HG02623 (cell line): ENCODE results near the gene LXN.

Source experiments
- ATAC-seq: cut with Tn5 transposase; IDR thresholded peaks from one replicate; pipeline ENCODE4 v1.9.1; 2021; ENCODE audit warnings: moderate library complexity; ENCODE audit not compliant: unreplicated experiment

LXN gene

GRCh38 chr3:158671821-158672214 is 630 bp downstream of the LXN start:
- no peak for ATAC-seq

DNA sequence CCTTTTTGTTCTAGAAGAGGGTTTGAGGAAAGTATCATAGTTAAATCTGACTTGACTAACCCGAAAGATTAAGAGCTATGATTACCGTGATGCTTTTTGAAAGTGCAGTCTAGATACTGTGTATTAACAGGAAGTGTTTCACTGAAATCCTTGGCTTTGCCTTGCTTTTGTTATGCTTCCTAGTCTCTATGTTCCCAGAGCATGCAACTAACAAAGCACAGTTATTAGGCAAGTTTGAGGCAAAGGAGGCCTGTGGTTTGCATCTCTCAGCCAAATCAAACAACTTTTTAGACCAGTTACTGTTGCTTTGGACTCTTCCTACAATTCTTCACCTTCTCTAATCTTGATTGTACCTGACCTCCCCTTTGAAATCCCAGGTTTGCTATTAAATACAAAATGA is 3.9 kb downstream of the LXN start:
- no peak for ATAC-seq

GRCh38 chr3:158666416-158666815 is 6.0 kb downstream of the LXN start:
- no peak for ATAC-seq

DNA sequence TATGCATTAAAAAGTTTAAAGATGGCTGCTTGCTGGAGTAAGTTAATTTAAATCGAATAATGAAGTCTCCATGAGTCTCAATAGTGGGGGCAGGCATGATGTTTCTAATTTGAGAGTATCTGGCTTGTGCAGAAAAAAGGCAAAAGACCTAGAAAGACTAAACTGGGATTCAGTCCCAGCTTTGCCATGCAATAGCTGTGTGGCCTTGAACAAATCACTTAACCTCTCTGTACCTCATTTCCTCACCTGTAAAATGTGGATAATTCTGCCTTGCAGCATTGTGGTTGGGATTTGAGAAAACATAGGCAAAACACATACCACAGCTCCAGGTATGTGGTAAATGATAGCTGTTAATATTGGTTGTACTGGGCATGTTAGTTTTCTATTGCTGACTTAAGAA is 8.6 kb downstream of the LXN start:
- ATAC-seq: no peak

GRCh38 chr3:158663246-158663645 is 9.2 kb downstream of the LXN start:
- no peak for ATAC-seq

DNA sequence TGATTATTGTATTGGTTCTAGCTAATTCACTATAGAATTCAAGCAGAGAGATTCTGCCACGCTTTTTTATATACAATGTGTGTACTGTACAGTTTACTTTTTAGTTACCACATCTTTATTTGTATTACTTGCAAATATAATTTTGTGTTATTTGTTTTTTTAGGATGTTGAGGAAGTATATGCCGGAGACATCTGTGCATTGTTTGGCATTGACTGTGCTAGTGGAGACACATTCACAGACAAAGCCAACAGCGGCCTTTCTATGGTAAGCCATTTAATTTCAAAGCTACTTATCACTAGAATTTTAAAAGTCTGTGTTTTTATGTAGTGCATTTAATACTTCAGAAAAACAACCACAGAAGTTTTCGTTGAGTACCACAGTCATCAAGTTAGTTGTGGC is 11.7 kb downstream of the LXN start:
- ATAC-seq: no peak

DNA sequence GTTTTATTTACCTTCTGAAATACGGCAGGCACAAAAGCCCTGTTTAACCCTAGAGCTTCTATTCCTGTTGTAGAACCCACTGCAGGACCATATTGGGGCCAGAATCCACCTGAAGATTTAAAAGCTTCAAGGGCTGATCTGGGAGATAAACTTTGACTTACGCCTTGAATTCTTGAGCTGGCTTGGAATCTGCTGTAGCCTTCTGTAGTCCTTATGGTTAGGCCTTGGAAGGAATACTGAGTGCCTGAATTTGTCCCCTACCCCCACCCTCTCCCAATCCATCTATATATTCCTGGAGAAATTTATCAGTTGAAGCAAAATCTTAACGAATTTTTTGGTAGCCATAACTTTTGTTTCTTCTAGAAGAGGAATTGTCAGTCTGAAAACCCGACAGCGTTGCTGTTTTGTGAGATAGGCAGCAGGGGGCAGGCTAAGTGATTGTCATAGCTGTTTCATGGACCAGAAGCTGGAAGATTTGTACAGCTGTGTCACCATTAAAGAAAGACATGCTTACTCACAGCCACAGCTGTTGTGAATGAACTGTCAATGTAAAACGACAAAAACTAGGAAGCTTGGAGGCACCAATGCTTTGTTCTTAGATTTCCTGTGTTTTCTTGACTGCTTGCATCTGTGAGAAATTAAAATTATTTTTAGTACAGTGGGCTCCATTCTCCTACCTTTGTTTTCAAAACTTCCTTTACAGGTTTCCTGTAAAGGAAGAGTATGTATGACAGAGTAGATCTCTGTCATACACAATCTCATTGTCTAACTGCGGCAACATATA is 12.8 kb downstream of the LXN start:
- peak; percentile 88 for ATAC-seq

- ATAC-seq: no peak
These were observed 13.6 kb downstream of the LXN start for GRCh38 chr3:158658889-158659288.

- no peak for ATAC-seq
These were observed 20.0 kb downstream of the LXN start for GRCh38 chr3:158652463-158652862.

DNA sequence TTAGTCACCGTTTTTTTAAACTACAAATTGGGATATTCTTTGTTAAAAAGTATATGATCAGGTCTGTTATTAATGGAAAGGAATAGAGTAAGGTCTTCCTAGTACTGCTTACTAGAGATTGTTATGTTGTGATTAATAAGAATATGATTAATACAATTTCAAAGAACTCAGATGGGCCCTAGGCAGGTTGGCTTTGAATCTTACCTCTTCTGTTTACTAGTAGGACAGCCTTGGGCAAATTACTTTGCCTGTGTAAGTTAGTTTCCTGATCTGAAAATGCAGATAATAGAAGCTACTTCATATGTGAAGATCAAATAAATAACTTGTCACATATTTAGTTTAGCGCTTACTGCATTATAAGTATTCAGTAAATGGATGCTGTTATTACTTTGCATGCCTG is 21.3 kb downstream of the LXN start:
- no peak for ATAC-seq

- no peak for ATAC-seq
These were observed 22.7 kb downstream of the LXN start for GRCh38 chr3:158649791-158650190.

DNA sequence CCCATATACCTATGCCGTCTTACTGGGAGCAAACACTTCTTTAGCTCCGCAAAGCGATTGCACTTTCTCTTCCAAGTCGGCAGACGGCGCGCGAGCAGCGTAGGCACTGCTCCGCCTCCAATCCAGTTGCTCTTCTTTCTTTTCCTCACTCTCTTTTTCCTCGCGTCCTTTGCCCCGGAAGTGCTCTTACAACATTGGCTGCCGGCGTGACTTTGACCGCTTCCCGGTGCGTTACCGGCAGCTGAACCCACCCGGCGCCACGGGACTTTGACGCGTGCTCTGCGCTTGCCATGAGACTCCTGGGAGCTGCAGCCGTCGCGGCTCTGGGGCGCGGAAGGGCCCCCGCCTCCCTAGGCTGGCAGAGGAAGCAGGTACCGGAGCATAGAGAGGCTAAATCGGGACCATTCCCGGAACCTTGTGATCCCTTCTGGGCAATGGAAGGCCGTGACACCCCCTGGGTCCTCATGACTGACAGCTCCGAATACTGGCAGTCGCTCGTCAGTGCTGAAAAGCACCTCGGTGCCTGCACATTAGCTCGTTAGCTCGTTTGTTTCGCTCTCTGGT is 28.0 kb downstream of the LXN start, which contains the start of gene GFM1:
GFM1 (plus strand) TSS at position 183 of the 564 bp plus-strand sequence; CDS start at position 291, 108 bp downstream.
- peak; percentile 99 for ATAC-seq

GRCh38 chr3:158642474-158643210 is 29.8 kb downstream of the LXN start:
- ATAC-seq: no peak

GRCh38 chr3:158642005-158642404 is 30.4 kb downstream of the LXN start:
- no peak for ATAC-seq

- no peak for ATAC-seq
These were observed 31.8 kb downstream of the LXN start for GRCh38 chr3:158640646-158641045.

- ATAC-seq: no peak
These were observed 40.5 kb downstream of the LXN start for GRCh38 chr3:158631981-158632380.

GRCh38 chr3:158625881-158626280 is 46.6 kb downstream of the LXN start:
- no peak for ATAC-seq

DNA sequence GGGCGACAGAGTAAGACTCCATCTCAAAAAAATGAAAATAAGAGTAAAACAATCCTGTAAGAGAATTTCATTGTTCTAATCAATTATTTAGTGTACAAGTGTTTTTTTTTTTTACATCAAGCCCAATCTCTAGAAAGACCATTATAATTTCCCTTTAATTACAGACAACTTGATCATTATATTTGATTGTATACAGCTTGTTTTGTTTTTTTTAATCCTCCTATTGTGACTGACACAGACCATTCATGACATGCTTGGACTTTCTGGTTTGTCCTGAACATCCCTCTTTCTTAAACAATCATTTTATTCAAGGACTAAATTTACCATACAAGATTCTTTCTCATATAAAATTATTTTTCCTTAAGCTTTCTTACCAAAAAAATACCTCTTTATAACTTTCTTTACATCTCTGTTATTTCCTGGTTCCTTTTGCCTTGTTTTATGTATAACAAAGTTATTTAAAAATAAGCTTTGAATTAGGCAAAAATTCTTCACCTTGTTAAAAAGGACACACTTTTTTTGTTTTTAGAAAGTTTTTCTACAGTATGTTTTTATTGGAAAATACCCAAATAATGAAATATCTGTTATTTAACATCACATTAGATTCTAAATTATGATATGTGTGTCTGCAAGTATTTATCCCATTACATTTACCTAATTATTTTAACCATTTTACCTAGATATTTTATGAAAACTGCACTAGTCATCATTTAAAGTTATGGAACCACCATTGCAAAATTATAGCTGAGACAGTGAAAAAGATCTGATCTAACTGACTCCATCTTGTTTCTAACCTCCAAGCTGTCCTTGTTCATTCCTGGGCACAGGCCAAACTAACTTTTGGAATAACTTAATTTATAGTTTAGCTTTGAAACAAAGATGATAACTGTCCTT is 54.2 kb downstream of the LXN start:
- no peak for ATAC-seq
